CD4-positive, alpha-beta T cell treated with Interferon alpha-2 for 1 hour (primary cell): ENCODE measurements around the gene SLC9A9.

ENCODE experiments used
- DNase-seq, 2 donors: peaks; one replicate each; pipeline ENCODE4 v3.0.0-alpha.2; 2020 to 2022

Gene SLC9A9

GRCh38 chr3:143634427-143634826 is 213.8 kb downstream of the SLC9A9 start:
- DNase-seq: no peak

GRCh38 chr3:143633816-143634215 is 214.5 kb downstream of the SLC9A9 start:
- DNase-seq: no peak

GRCh38 chr3:143629726-143630125 is 218.5 kb downstream of the SLC9A9 start:
- no peak for DNase-seq

GRCh38 chr3:143628971-143629370 is 219.3 kb downstream of the SLC9A9 start:
- no peak for DNase-seq

DNA sequence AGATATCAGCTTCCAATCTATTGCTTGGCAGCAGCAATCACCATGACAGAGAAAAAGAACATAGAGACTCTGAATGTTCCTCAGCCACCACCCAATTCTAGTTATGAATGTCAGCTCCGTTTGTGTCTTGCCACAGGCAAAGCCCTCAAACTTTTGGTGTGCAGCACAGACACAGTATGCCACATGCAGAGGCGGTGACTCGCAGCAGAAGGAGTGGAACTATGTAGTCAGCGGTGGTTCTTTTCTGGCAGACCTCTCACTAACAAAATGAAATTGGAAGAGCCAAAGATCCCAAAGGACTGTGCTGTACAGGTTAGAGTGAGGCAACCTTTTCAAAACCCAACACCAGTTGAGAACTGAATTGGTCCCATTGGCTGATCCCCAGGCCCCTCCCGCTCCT is 220.9 kb downstream of the SLC9A9 start:
- DNase-seq: no peak

GRCh38 chr3:143619231-143619630 is 229.0 kb downstream of the SLC9A9 start:
- DNase-seq: no peak

DNA sequence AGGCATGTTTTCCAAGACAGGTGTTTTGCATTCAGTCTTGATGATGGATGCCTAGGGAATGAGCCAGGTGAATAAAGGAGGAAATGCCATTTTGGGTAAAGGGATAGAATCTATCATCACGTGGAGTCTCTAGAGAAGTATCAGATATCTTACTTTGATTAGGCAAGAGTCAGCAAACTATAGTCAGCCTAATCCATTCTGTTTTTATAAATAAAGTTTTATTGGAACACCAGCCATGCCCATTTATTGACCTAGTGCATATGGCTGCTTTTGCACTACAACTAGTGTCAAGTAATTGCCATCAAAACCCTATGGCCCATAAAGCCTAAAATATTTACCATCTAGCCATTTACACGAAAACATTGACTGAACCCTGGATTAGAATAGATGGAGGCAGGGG is 231.2 kb downstream of the SLC9A9 start:
- no peak for DNase-seq

DNA sequence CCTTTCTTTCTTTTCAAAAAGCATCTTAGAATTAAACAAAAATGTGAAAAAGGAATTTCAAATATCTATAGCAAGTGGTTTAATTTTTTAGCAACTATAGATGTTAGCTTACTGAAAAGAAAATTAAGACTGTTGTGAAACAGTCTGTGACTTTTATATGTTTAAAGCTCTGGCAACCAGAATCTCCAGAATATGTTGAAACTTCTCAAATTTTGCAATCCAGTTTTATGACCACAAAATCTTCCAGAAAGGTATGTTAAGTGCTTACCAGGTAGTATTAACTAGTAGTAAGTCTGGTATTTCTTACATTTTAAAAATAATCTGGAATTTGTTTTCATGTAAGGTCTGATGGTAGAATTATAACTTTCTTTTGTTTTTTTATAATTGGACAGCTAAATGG is 235.0 kb downstream of the SLC9A9 start:
- no peak for DNase-seq

- DNase-seq: no peak
Measured at GRCh38 chr3:143612541-143612940, 235.7 kb downstream of the SLC9A9 start.

GRCh38 chr3:143608966-143609365 is 239.3 kb downstream of the SLC9A9 start:
- no peak for DNase-seq

DNA sequence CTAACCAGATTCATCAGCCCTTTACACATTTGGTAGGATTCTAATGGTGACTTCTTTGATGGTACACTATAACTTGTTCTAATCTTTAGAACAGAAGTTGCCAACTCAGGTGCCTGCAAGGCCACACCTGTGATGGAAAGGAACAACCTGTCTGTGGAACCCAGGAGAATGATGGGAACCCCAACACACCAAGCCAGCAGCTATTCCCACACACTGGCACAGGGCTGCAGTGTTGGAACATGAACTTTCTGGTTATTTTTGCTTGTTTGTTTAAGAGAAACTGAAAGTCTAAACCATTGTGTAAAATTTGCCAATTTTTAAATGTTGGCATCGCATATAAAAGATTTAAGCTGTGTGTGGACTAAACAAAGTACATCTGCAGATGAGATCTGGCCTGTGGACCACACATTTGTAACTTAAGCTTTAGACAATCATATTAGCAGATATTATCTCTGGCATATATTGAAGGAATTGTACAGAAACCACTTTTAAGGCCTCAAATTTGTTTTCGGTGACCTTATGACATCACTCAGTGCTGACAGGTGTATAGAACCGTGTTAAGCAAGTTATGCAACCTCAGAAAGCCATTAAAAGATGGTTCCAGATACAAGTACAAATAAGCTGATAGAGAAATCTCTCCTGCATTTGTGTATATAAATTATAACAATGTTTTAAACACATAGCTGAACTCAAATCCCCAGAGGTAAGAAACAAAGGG is 242.9 kb downstream of the SLC9A9 start:
- no peak for DNase-seq

GRCh38 chr3:143604402-143605185 is 243.7 kb downstream of the SLC9A9 start:
- no peak for DNase-seq

- DNase-seq: no peak
Measured at GRCh38 chr3:143603774-143604173, 244.5 kb downstream of the SLC9A9 start.

DNA sequence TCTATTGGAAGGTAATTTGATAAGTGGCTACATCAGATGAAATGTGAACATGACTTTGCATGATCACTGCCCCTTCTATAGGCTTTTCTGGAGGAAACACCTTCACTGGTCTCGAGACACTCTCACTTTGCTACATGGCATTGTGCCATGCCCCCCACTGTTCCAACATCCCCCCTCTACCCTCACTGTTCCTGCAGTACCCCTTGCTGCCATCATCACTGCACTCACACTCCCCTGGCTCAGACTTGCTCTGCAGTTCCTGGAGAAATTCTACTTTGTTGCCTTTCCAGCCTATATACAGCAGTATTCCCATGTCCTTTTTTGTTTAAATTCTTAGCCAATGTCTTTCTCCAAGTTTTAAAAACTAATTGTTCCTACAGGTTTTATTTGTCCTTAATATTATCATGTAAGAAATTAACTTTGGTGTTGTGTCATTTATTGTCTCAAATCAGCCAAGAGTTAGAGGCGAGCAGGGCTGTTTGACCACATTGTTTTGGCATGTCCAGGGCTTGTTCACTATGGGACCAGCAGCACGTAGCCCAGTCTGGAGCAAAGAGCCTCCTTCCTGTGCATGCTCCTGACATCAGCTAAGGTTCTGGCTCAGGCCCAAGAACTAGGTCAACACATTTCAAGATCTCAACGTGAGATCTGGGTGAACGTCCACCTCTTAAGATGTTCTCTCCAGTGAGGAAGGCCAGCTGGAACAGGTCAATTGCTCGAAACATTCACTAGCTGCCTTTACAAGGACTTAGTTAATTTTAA is 246.4 kb downstream of the SLC9A9 start:
- DNase-seq: no peak

DNA sequence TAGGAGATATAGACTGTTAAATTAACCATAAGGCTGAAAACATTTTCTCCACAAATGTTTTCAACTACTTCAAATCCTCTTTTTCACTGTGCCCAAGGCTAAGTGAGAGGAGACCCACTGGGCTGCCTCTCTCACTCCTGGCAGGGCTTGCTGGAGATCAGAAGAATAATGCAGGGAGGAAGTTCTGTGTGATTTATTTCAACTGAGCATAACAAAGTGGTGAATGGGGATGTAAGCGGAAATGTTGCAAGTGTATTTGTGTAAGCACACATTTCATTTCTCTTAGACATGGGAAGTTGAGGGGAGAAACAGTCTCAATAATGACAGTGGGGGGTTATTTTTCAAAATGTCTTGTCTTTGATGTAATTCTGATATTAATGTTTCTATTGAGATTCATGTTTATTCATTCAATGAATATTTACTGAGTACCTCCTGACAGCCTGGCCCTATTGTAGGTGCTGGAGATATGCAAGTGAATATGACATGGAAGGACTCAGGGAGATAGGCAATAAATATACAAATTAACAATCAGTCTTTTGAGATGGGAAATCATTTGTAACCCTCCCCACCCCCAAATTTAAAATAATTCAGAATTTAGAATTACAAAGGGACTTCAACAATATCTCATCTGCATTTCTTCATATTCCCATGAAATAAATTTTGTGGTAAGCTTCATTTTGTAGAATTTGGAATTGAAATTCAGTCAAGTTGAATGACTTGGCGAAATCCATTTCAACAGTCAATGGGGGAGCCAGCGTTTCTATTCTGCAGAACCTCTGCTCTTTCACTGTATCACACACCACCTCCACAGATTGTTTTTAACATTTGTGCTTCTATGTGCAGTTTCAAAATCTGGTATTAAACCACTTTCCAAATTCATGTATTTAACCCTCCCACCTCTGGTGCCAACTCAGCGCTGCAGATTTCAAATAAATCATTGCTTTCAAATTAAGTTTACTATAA is 247.2 kb downstream of the SLC9A9 start:
- DNase-seq: no peak

DNA sequence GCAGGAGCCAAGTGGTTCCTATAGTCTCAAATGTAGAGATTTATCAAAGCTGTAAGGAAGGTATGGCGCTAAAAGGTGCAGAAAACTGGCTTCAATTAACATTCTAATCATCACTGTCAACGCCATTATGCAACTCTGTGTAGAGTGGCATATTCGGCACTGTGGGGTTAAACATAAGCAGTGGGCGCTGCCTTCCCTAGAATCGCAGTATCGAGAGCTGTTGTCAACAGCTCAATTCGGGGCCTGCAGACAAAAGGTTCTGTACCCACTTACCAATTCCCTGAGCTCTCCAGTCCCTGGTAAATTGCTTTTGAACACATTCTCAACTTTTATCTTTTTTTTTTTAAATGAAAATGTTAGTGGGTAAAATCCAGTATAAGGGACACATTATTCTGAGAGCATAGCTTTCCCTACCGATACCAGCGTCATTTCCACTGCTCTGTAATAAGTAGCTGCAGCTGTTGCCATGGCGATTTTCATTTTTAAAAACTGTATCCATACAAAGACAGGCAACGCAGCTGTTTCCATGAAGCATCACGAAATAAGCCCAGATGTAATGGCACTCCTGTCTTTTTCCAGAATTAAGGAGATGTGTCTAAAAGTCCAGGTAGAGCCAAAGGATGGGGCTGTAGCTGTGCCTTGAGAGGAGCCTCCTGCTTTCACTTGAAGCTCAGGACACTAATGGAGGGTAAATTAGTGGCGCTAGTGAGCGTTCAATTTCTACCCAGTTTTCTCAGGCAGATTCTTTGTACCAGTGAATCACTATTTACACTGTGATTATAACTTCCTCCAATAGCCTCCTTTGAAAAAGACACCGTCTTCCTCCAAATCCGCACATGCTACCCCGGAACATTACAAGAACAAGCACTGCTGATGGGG is 250.3 kb downstream of the SLC9A9 start:
- no peak for DNase-seq

DNA sequence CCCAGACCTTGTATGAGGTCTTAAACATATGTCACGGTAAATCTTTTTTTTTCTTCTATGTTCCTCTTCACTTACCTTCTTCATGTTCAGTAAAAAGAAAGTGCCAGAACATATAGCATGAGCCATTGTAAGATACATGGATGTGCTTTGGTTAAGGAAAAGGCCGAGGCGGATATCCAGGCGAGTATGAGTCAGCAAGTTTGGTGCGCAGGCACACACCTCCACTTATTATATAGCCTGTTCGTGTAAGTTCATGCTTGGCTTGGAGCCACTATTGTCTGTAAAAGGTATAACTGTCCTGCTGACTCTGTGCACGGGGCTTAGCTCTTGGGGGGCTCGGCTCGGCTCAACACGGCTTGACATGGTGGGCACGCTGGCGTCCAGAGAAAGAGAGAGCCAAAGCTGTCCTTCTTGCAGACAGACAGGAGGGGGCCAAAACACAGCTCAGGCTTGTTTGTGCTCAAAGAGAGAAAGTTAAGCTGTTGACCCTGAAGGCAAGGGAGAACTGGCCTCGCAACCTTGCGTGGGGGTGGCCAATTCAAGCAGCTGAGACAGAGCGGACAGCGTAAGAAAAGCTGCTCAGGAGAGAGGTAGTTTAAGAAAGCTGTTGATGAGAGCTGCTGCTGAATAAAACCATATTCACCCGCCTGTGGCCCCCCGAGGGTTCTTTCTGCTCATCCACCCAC is 251.2 kb downstream of the SLC9A9 start:
- no peak for DNase-seq

GRCh38 chr3:143595456-143596077 is 252.7 kb downstream of the SLC9A9 start:
- no peak for DNase-seq

DNA sequence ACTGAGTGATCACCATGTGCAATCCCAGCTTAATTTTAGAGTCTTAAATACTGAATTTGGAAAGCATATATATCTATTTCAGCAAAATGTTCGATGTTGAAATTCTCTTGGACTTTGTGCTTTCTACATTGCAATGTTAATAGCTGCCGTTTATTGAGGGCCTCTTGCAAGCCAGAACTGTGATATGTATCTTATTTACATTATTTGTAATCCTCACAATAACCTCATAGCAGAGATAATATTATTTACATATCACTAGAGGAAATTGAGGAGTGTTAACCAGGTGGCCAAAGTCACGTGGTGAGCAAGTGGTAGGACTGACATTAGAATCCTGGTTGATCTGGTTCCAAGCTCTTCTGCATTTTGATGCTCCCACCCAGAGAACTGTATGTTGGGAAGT is 254.1 kb downstream of the SLC9A9 start:
- DNase-seq: no peak

GRCh38 chr3:143590660-143591059 is 257.6 kb downstream of the SLC9A9 start:
- no peak for DNase-seq
